KMS-11 (cell line): Measurements from ENCODE around the gene PYROXD2.

Experiments used
- H2AFZ ChIP-seq: fragments of 200-600 bp; sonication (generic); 2 replicates; pipeline ENCODE4 v1.6.1; 2016; ENCODE audit warnings: antibody characterized with exemption, mixed run types, low read depth
- H3K27ac ChIP-seq: fragments of 200-600 bp; sonication (generic); 2 replicates; pipeline ENCODE4 v1.6.1; 2016; ENCODE audit warnings: mild to moderate bottlenecking, mixed run types
- H3K27me3 ChIP-seq: fragments of 200-600 bp; sonication (generic); 2 replicates; pipeline ENCODE4 v1.6.1; 2017; ENCODE audit warnings: mild to moderate bottlenecking, low read depth, mixed run types, moderate library complexity; ENCODE audit not compliant: insufficient read depth
- H3K36me3 ChIP-seq: fragments of 200-600 bp; sonication (generic); 2 replicates; pipeline ENCODE4 v1.6.1; 2017; ENCODE audit warnings: mild to moderate bottlenecking, mixed run types; ENCODE audit not compliant: insufficient read depth
- H3K4me1 ChIP-seq: fragments of 200-600 bp; sonication (generic); 2 replicates; pipeline ENCODE4 v1.6.1; 2016; ENCODE audit warnings: mild to moderate bottlenecking, low read depth, mixed run types; ENCODE audit not compliant: poor library complexity, severe bottlenecking
- H3K4me2 ChIP-seq: fragments of 200-600 bp; sonication (generic); 2 replicates; pipeline ENCODE4 v1.7.0; 2016; ENCODE audit warnings: mild to moderate bottlenecking, mixed run types
- H3K4me3 ChIP-seq: fragments of 200-600 bp; sonication (generic); IDR thresholded peaks from 2 replicates; pipeline ENCODE4 v1.6.1; 2017; ENCODE audit warnings: low read depth, low read length, mixed read lengths; ENCODE audit not compliant: insufficient read depth
- H3K79me2 ChIP-seq: fragments of 200-600 bp; sonication (generic); 2 replicates; pipeline ENCODE4 v1.6.1; 2016; ENCODE audit warnings: low read depth, mixed run types; ENCODE audit not compliant: insufficient read depth
- H3K9ac ChIP-seq: fragments of 200-600 bp; sonication (generic); 2 replicates; pipeline ENCODE4 v1.6.1; 2016; ENCODE audit warnings: mild to moderate bottlenecking, mixed run types
- H4K20me1 ChIP-seq: fragments of 200-600 bp; sonication (generic); 2 replicates; pipeline ENCODE4 v1.6.1; 2016; ENCODE audit warnings: mild to moderate bottlenecking, mixed run types; ENCODE audit not compliant: insufficient read depth
- CTCF ChIP-seq: fragments of 200-600 bp; sonication (generic); conservative IDR thresholded peaks from 2 replicates; pipeline ENCODE4 v1.6.1; 2017; ENCODE audit warnings: low read depth, mild to moderate bottlenecking, antibody characterized with exemption, low read length, moderate library complexity, mixed read lengths

PYROXD2 gene

GRCh38 chr10:98397089-98397600, 17.8 kb downstream of the PYROXD2 start:
- no peaks in the 10 kb centered on the region for H4K20me1 ChIP-seq

GRCh38 chr10:98396096-98397063, 18.6 kb downstream of the PYROXD2 start:
- no peaks in the 10 kb centered on the region for H4K20me1 ChIP-seq
- no peaks in the 10 kb centered on the region for H3K4me1 ChIP-seq
- H3K79me2 ChIP-seq, result no peaks in the 10 kb centered on the region
- no peak for TF ChIP-seq CTCF
- H3K4me3 ChIP-seq, result no peak overlapping the region
- H3K27me3 ChIP-seq, result no peaks in the 10 kb centered on the region
- H3K36me3 ChIP-seq, result no peaks in the 10 kb centered on the region
- H3K4me2 ChIP-seq, result no peak overlapping the region
- no peak overlapping the region for H3K9ac ChIP-seq
- H2AFZ ChIP-seq, result no peak overlapping the region
- no peak overlapping the region for H3K27ac ChIP-seq

More at GRCh38 chr10:98397089-98397600, 17.8 kb downstream of the PYROXD2 start:
- Histone ChIP-seq H3K36me3 (no peaks in the 10 kb centered on the region), H3K4me1 (no peaks in the 10 kb centered on the region), H3K4me2 (no peak overlapping the region), H3K79me2 (no peaks in the 10 kb centered on the region), H3K27ac (no peak overlapping the region), H3K4me3 (no peak overlapping the region), H3K27me3 (no peaks in the 10 kb centered on the region), H2AFZ (no peak overlapping the region), H3K9ac (no peak overlapping the region)
- TF ChIP-seq CTCF, result no peak

- Histone ChIP-seq H4K20me1 (no peaks in the 10 kb centered on the region), H3K4me3 (no peak overlapping the region), H3K9ac (no peak overlapping the region), H3K4me1 (no peaks in the 10 kb centered on the region), H3K27ac (no peak overlapping the region), H3K4me2 (no peak overlapping the region), H3K27me3 (no peaks in the 10 kb centered on the region), H2AFZ (no peak overlapping the region), H3K79me2 (no peaks in the 10 kb centered on the region), H3K36me3 (no peaks in the 10 kb centered on the region)
- no peak for TF ChIP-seq CTCF
These were observed 20.0 kb downstream of the PYROXD2 start for GRCh38 chr10:98394851-98395440.

- no peak overlapping the region for H3K27ac ChIP-seq
- H3K4me1 ChIP-seq, result no peaks in the 10 kb centered on the region
- H3K36me3 ChIP-seq, result no peaks in the 10 kb centered on the region
- no peak overlapping the region for H2AFZ ChIP-seq
- no peak overlapping the region for H3K4me2 ChIP-seq
- no peak overlapping the region for H3K9ac ChIP-seq
- TF ChIP-seq CTCF, result no peak
- H3K79me2 ChIP-seq, result no peaks in the 10 kb centered on the region
- H3K27me3 ChIP-seq, result no peaks in the 10 kb centered on the region
- H4K20me1 ChIP-seq, result no peaks in the 10 kb centered on the region
- no peak overlapping the region for H3K4me3 ChIP-seq
These were observed 23.4 kb downstream of the PYROXD2 start for GRCh38 chr10:98391578-98391991.
